NCI-H2107 treated with DMSO at 0.1 percent for 48 hours (cell line): ENCODE measurements around the gene IL36A.

ENCODE experiments used
- DNase-seq: peaks from one replicate; lab custom pipeline; 2025; ENCODE audit not compliant: unreplicated experiment; lab: John Stamatoyannopoulos, UW

The IL36A gene

DNA sequence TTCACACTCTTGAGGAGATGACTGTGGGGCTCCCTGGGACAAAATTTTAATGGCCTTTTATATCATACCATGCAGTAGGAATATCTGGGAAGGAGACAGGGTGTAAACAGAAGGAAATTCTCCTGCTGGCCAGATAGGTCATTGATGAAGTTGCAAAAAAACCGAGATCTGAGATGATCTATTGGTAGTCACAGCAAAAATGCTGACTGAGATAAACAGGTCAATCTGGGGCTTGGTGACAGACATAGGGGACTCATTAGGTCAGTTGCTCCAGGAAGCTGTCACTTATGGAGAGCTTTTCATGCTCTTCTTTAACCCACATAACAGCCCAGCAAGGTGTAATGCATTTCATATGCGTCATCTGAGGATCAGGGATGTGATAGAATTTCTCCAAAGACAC lies 2.6 kb upstream of the IL36A start:
- no peak for DNase-seq

DNA sequence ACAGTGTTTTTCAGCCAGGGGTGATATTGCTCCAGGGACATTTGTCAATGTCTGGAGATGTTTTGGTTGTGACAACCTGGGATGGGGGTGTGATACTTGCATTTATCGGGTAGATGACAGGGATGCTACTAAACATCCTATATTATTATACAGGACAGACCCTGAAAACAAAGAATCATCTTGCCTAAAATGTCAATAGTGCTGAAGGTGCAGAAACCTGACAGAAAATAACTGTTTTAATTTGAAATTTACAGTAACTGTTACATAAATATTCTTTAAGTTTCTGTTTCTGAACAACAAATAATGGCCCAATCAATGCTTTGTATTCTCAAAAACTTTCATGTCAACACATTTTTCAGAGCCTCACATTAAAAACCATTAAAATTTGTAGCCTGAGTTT lies 2.0 kb downstream of the IL36A start:
- no peak for DNase-seq

DNA sequence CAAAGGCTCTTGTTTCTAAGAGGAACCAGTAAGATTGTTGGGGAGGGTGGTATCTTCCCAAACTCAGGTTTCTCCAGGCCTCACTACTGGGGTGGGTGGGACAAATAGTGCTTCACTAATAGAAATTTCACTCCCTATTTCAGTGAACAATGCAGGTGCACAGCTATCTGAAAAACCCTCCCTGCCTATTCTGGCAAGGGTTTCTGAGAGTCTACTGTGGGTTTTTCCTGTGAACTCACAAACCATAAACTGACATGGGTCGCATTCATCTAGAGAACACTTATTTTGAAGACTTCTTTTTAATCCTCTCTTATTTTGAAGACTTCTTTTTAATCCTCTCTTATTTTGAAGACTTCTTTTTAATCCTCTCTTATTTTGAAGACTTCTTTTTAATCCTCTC lies 4.4 kb downstream of the IL36A start:
- DNase-seq, result no peak

DNA sequence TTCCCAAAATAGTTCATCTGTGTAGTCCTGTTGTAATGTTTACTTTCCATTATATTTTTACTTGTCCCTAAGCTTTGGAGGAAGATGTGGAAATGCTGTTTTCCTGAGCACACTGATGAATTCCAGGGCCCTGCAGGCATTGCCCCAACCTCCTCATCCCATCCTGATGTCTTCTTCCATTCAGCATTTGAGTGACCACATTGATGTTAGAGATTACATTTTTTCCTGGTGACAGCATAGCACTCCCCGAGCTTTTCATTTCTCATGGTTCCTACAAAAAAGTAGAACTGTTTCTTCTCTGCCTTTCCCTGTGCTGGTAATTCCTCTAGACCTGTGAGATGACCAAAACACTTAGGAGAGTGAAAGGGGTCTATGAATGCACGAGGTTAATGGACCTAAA lies 4.8 kb downstream of the IL36A start:
- no peak for DNase-seq

DNA sequence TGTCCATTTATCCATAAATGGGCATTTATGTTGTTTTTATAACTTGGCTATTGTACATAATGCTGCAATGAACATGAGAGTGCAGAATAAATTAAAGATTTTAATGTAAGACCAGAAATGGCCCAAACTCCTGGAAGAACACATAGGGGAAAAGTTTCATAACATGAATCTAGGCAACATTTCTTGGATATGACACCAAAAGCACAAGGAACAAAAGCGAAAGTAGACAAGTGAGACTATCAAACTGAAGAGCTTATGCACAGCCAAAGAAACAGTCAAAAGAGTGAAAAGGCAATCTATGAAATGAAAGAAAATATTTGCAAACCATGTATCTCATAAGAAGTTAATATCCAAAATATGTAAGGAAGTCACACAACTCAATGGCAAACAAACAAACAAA lies 5.8 kb downstream of the IL36A start:
- no peak for DNase-seq

DNA sequence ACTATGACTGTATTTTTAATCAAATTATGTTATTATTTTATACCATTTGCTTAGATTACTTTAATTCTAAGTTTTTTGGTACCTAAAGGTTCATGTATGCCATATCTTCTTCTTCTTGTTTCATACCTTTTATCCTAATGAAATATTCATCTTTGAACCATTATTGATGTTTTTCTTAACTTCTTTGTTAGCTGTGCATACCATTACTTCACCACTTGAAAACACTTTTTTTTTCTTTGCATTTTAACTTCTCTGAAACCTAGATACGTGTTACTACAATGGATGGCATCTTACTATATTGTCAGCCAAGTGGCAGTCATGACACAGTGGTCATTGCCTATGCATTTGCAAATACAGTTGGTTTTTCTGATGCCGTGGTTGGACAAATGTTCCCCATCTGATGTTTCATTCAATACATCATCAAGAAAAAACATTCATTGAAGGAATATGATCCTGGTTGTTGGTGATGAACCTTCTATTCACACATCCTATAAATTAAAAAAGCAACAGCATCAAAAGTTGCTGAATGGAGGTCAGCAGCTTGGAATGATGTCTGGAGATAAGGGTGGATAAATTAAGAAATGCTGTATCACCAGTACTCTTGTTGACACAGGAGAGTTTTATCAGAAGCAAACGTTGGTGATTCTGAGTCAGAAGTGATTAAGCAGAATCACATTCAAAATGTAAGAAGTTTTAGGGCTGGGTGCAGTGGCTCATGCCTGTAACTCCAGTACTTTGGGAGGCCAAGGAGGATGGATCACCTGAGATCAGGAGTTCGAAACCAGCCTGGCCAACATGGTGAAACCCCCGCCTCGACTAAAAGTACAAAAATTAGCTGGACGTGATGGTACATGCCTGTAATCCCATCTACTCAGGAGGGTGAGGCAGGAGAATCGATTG lies 7.4 kb downstream of the IL36A start:
- no peak for DNase-seq

DNA sequence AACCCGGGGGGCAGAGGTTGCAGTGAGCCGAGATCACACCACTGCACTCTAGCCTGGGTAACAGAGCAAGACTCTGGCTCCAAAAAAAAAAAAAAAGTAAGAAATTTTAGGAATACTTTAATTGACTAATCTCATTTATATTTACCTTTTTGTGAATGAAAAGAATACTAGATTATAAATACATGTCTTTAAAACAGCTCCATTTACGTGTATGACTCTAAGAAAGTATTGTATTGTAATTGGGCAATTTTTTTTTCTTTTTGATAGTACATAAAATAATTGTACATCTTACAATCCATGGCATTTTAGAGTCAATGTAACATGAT lies 8.0 kb downstream of the IL36A start:
- DNase-seq, result no peak

DNA sequence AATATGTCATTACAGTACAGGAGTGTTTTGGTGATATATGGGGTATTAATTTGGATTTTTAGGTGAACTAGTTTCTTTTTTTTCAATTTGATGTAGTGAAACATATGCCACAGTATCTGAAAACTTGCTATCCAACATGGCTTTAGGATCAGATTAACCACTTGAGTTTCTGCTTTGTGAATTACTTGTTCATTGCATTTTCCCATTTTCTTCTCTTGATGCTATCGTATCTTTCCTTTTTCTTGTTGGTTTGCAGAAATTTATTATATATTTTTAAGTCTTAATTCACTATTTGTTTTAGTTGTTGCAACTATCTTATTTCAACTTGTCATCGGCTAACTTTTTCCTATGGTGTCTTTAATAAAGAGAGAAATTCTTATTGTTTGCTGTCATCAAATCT lies 8.8 kb downstream of the IL36A start:
- DNase-seq, result no peak

DNA sequence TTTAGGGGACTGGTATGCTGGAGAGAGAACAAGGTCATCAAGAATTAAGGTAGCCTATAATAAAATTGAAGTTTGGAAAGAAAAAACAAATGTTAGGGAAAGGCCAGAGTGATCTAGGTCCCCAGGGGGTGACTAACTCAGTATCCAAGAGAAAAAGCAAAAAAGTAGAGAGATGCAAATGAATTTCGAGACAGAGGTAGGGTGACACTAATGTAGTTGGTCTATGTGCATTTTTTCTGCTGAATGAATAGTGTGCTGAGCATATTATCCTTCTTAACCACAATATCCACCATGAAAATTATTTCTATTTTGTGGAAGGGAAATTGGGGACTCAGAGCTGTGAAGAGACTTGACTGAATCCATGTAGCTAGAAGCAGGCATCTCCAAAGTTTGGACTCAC lies 9.8 kb downstream of the IL36A start:
- DNase-seq, result no peak

DNA sequence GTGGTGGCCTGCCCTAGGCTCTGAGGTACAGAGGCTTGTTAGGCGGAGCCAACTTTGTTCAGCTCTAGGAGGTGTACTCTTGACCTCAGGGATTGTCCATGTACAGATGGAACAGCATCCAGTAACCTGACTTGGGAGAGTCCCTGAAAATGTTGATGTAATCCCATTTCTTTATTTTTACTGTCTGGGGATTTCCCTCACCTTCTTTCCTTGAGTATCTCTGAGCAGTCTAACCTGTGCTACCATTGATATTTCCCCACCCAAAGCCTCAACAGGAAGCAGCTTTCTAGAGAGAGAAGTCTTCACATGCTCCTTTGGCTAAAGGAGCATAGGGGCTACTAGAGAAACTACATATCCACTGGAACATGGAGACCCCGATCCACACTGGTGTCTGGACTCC lies 10.4 kb downstream of the IL36A start:
- DNase-seq, result no peak

DNA sequence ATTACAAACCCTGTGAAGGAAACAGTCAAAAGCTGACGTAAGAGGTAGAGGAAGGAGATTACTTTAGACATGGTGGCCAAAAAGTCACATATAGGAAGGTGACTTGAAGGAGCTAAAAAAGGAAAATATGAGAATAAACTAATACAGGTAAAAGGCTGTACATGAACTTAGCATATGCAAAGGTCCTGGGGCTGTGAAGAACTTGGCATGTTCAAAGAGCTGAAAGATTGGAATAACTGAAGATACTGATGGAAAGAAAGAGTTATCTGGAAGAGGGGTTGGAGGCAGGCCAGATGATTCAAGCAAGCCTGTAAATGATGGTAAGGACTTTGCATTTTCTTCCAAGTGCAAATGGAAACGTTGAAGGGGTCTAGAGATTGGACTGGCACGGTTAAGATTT lies 13.2 kb downstream of the IL36A start:
- no peak for DNase-seq

DNA sequence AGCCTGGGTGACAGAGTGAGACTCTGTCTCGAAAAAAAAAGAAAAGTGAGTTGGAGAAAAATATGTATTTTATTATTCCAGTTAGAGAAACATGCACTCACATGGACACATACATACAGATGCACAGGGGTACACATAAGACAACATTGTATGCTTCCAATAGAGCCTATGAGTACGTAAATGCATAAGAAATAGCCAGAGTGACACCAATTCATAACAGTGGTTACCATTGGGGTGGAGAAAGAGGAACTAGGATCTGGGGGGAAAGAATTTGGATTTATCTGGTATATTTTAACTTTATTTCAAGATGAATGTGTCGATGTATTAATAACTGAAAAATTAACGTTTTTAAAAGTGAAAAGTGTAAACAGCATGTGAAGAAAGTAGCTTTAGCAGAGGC lies 16.1 kb downstream of the IL36A start:
- no peak for DNase-seq

DNA sequence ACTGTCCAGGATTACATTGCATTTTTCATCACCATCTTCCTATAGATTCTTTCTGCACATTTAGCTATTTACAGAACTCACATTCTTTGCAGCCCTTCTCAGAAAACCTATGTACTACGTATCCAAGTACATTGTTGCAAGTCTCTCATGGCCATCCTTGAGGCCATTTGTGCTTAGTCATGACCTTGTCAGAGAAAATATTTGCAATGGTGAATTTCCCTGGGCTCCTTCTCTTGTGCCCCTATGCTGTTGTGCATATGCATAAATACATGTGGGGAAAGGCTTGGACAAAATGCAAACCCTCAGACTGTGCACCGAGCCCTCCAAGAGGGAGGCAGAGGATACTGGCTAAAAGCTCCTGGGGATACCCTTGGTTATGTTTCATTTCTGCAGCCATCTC lies 19.5 kb downstream of the IL36A start:
- DNase-seq, result no peak

DNA sequence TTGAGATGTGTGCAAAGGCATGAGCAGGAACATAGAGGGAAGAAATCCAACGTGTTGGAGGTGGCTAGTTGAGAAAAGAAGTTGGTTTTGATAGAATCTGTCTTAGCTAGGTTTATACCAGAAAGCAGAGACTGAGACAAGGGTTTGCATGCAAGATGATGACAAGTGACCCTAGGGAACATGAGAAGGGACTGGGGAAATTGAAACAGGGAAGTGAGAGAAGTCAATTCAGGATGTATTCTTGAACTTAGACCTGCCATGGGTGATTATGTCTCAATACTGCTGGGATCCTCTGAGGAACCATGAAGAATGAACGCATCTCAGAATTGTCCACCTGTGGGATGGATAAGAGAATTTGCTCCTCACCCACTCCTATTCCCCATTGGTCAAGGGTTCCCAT lies 20.5 kb downstream of the IL36A start:
- no peak for DNase-seq

DNA sequence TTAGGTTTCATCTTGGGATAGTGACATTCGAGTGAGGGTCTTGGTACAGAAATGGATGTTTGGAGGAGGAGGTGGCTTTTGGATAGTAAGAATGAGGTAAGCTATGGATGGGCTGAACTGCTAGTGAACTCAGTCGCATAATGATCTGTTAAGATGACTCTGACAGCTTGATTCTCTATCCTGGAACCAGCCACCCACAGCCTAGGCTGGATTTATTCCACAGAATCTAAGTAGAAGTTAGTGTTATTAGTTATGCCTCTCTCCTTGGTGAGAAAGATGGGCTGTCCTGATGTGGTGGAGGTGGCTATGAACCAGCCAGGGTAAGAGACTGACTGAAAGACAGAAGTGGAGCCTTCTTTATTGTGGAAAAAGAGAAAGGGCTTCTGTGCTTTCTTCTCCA lies 22.4 kb downstream of the IL36A start:
- no peak for DNase-seq

DNA sequence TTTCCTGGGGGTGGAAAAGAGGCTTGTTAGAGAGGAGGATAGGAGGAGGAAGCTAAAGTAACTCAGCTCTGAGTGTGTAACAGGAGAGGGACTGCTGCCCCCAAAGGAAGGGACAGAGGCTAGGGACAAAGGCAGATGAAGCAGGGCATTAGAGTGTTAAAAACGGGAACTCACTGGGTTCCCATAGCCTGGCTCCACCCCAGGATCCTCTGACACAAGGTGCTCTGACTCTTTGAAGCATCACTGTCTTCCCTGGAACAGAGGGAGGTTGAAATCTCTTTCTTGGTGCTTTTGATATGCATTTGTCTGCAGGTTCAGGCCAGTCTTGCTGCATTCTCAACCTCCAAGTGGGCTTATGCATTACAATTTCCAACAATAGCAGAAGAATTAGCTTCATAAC lies 22.9 kb downstream of the IL36A start:
- DNase-seq, result no peak

DNA sequence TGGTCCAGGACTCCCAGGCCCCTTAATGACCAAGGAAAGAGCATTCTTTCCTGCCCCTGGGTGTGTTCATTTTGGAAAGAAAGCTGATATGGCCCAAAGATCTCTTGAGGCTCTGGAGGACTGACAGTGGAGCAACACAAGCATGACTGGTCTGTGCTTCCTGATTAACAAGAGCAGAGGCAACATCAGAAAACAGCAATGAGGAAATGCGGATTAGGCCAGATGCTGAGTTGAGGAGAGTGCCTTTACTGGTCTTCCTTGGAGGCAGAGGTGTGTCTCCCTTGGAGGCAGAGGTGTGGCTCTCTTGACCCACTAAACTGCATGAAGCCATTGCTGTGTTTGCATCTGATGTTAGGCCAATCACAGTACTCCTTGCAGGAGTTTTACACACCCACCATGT lies 27.5 kb downstream of the IL36A start:
- no peak for DNase-seq

DNA sequence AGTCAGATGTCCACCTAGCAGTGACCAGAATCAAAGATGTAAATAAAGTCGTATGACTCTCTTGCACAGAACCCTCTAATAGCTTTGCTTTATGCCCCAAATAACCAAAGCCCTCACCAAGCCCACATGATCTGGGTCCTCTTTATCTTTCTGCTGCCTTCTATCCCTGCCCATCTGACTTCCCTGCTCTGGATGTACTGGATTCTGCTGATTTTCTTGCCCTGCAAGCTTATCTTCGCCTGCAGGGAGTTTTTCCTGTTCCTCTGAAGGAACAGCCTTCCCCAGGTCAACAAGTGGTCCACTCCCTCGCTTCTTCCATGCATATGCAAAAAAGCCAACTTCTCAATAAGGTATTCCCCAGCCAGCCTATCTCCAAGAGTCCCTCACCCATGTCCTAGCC lies 28.8 kb downstream of the IL36A start:
- DNase-seq, result no peak

DNA sequence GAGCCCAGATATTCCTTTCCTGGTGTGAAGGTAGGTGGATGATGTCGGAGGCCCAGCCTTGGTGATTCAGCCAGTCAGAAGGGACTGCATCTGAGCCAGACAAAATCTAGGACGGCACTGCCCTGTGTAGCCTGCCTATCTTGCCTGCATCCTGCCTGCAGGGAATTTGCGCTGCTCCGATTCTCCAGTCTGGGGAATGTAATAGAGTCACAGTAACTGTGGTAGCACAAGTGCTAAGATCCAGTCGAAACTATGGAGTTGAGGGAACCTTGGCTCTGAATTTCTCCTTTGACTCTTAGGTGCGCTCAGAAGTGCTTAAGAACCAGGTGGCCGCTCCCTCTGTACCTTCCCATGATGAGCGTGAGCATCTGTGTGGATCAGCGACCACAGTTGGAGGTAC lies 31.5 kb downstream of the IL36A start:
- no peak for DNase-seq

DNA sequence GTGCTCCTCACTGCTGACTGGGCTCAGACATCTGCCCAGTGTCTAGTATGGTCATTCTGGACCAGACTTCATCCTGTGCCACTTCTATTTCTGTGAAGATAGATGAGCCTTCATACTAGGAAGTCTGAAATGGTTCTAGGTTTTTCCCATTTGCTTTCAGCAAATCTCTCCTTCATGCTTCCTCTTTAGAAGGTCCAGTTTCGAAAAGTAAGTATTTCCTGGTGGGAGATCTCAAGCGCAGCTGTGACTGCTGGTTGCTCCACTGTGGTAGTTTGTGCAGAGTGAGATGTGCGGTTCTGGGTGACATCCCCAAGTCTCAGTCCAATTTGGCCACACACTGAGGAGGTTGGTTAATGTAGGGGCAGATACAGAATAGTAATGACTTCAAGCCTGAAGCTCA lies 33.0 kb downstream of the IL36A start:
- no peak for DNase-seq

DNA sequence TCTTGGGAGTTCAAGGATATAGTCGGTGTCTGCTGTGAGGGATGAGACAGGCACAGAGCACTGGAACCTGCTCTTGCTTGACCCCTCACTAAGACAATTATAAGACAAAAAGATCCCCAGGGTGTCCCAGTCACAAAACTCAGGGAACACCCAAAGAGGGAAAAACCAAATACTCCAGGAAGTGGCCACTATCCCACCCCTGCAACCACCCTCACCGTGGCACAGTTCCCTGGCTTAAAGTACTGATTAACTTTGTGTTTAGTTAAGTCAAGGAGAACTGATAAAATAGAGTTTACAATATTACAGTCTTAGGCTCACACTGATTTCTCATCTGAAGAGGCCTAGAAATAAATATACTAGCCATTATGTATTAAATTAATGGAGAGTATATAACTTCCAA lies 33.9 kb downstream of the IL36A start:
- no peak for DNase-seq

DNA sequence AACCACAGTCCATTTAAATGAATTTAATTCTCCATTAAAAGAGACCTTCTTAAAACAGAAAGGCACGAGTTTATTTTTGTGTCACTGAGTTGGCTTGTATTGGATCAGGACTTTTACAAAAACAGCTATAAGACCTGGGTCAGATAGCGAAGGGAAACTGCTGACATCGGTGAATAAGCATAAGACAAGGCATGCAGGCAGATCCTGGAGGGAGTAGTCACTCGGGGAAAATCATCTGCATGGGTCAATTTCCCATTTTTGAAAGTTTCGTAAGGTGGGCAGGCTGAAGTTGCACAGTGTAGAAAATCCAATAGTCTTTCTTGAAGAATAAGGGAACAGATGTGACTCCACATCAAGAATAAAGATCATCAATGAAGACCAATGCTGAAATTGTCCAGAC lies 34.5 kb downstream of the IL36A start:
- no peak for DNase-seq

DNA sequence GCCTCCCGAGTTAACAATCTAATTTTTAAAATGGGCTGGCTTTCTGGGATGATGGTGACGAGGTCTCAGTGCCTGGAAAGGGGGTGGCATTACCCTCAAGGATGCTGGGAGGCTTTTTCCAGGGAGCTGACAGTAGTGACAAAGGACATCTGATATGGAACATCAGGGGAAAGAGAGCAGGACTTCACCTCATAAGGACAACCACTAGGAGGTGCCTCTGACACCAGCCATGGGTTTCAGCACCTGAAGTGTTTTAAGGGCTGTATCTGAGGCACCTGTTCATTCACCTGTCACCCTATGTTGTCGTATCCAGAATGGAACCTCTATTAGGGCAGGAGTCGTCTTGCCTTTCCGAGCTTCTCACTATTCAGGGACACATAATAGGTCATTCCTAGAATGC lies 36.6 kb downstream of the IL36A start:
- no peak for DNase-seq
